HG03039 (cell line): Measurements from ENCODE around the gene PRLHR.

Experiments
- ATAC-seq: cut with Tn5 transposase; IDR thresholded peaks from one replicate; pipeline ENCODE4 v1.9.1; 2021; ENCODE audit warnings: mild to moderate bottlenecking, moderate library complexity; ENCODE audit not compliant: unreplicated experiment

Gene PRLHR

GRCh38 chr10:118587881-118588651 lies 7.4 kb downstream of the PRLHR start:
- no peak for ATAC-seq

DNA sequence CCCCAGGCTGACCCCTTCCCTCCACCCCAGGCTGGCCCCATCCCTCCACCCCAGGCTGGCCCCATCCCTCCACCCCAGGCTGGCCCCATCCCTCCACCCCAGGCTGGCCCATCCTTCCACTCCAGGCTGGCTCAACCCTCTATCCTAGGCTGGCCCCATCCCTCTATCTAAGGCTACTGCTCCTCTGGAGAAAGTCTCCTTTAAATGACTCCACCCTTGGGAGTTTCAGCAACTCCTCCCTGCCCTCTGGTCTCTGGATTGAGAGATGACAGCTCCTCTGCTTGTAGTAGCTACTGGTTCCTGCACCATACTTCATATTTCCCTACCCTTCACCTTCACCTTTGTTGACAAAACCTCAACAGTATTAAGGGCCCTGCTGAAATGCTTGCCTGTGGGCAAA lies 8.5 kb downstream of the PRLHR start:
- no peak for ATAC-seq

- no peak for ATAC-seq
These were observed 9.7 kb downstream of the PRLHR start for GRCh38 chr10:118585794-118586193.

DNA sequence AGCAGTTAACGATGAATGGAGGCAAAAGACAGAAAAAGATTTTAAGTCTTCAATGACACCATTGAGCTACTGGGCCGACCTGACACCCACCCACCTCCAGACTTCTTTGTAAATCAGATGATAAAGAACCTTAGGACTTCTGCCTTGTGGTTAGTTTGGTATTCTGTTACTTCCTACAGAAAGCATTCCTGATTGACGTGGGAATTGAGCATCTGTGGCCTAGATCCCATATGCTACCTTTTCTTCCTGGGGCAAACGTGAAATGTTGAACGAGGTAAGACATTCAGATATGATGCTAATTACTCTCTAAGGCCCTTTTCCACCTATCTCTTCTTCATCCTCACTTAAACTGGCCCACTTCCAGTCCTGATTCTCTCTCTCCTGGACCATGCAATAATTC lies 10.2 kb downstream of the PRLHR start:
- ATAC-seq: no peak

- no peak for ATAC-seq
These were observed 11.1 kb downstream of the PRLHR start for GRCh38 chr10:118584181-118584954.

GRCh38 chr10:118583611-118584010 lies 11.8 kb downstream of the PRLHR start:
- ATAC-seq: no peak

GRCh38 chr10:118582511-118582910 lies 12.9 kb downstream of the PRLHR start:
- no peak for ATAC-seq

DNA sequence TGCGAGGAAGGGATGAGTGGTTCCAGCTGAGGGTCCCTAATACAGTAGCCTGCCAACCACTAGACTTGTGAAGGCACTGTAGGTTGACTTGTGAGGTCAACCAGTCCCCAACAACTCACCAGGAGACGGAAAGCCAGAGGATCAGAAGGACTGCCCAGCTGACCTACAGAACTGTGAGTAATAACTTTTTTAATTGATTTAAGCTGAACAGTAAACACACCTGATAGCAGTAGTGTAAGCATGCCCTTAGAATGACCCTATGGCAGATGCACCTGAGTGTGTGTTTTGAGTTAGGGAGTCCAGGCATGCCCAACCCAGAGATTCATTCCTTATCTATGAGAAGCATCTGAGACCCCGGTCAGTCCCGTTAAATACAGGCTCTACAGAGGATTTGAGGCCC lies 14.1 kb downstream of the PRLHR start:
- no peak for ATAC-seq

- no peak for ATAC-seq
These were observed 14.7 kb downstream of the PRLHR start for GRCh38 chr10:118580702-118581101.

DNA sequence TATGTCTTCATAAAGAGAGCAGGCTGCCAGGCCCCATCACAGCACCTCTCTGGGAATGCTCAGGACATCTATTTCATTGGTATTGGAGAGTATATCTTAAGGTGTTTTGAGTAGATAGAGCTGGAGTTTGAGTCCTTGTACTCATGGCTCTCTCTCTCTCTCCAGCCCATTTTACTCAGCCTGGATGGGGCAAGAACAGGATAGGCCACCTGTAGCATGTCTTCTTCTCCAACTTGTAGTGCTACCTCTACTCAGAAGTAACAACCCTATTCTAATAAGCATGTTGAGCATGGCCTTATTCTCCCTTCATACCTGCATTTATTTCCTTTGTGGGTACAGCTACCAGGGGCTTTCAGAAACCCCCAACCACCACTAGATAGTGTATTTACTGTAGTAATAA lies 21.9 kb downstream of the PRLHR start:
- ATAC-seq: no peak

DNA sequence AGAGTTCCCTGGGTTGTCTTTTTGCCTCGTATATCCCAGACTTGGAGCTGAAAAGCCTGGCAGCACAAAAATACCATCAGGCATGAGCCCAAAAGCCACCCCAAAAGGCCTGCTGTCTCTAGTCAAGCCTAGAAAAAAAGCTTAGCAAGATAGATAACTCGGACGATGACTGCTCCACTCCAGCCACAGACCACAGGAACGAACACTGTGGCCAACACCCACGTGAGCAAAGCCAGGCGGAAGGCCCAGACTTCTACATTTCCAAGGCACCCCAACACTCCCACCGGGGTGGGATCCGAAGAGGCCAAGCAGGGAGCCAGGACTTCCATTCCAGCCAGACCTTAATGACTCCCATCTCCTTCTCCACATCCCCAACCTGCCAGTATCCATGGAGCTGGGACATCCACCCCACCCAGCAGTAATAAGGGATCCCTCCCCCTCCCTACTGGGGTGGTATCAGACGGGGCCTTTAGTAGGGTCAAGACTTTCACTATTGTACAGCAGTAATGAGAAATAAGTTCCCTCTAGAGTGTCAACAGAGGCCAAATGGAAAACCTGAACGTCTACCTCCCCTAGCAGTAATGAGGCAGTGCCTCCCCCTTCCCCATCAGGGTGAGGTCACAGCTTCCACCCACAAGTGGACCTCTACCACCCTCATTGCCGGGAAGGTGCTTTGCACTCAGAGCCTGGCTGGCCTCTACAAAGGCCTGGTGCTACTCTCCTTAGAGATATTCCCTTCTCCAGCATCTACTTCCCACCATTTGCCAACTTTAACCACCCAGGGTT lies 23.0 kb downstream of the PRLHR start:
- no peak for ATAC-seq

- ATAC-seq: no peak
These were observed 24.3 kb downstream of the PRLHR start for GRCh38 chr10:118571123-118571522.

DNA sequence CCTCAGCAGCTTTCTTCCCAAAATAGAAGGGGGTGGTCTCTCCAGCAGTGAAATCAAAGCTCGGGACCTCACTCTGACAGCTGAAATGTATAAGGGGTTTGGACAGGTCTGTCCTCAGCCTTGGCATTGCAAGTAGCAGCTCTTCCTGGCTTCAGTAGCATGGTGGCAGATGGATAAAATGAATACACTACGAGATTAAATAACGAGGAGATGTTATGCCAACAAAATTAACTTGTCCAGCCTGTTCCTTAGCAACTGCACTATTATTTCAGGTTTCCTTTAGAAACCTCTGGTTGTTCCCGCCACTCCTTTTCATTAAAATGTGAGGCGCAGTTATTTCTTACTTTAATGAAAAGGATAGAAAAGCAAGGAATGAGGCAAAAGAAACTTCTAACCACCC lies 24.9 kb downstream of the PRLHR start:
- ATAC-seq: no peak

DNA sequence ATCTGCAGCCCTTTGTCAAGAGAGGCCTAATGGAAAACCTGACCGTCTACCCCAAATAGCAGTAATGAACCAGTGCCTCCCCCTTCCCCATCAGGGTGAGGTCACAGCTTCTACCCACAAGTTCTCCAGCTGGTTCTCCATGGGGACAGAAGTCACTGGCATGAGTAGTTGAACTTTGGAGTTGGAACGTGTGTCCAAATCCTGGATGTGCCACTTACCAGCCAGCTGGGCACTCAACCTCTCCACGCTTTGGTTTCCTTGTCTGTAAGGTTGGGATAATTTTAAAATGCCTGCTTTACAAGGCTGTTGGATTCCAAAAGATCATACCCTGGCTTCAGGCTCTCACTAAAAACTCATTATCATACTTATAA lies 25.6 kb downstream of the PRLHR start:
- no peak for ATAC-seq

GRCh38 chr10:118569241-118569881 lies 26.1 kb downstream of the PRLHR start:
- no peak for ATAC-seq

GRCh38 chr10:118568327-118568848 lies 27.1 kb downstream of the PRLHR start:
- no peak for ATAC-seq

GRCh38 chr10:118567701-118568248 lies 27.7 kb downstream of the PRLHR start:
- ATAC-seq: no peak

DNA sequence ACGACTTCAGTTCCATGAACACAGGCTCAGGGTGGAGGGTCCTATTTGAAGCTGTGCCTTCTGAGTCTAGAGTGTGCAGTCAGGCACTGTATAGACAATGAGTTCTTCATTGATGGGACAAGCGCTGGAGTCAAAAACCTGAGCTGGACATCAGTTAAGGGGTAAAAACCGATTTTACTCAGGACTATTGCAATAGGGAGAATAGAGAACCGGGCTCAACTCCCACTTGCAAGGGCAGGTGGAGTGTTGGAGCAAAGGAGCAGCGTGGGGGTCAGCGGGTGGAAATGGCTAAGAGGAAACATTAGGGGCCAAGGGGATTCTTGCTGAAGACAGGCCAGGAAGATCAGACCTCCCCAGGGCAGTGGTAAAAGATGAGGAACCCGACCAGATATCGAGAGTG lies 28.5 kb downstream of the PRLHR start:
- no peak for ATAC-seq

- ATAC-seq: no peak
These were observed 30.0 kb downstream of the PRLHR start for GRCh38 chr10:118565301-118566075.

DNA sequence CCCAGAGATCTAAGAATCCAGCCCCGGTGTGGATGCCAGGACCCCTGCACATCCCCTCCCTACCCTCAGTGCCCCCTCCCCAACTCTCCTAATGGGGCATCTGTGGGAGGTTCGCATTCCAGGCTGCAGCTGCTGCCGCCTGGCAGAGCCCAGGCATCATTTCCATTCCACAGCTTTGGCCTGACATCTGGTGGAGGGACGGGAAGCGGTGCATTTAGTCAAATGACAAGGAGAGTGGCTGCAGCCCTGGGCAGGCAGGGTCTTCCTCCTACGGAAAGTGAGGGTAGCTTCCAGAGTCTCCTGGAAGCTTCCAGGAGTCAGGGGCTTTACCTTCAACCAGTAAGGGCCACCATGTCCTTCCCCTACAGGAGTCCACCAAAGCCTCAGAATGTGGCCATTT lies 30.8 kb downstream of the PRLHR start:
- no peak for ATAC-seq
